WERI-Rb-1 (cell line): ENCODE results near the gene SEMA5A.

Experiments
- DNase-seq: peaks from one replicate; pipeline ENCODE4 v3.0.0-alpha.2; 2020
- H3K27ac ChIP-seq: fragments of 250-450 bp; sonication (Bioruptor Pico); 2 replicates; pipeline ENCODE4 v1.5.1; 2020; ENCODE audit warnings: mild to moderate bottlenecking, moderate library complexity
- H3K27me3 ChIP-seq: fragments of 250-450 bp; sonication (Bioruptor Pico); 2 replicates; pipeline ENCODE4 v1.5.1; 2021; ENCODE audit warnings: mild to moderate bottlenecking, low read depth, moderate library complexity; ENCODE audit not compliant: insufficient read depth, severe bottlenecking
- H3K36me3 ChIP-seq: fragments of 250-450 bp; sonication (Bioruptor Pico); 2 replicates; pipeline ENCODE4 v1.5.1; 2020; ENCODE audit warnings: mild to moderate bottlenecking, moderate library complexity
- H3K4me3 ChIP-seq: 2 replicates; pipeline ENCODE4 v1.5.1; 2011; ENCODE audit warnings: low read depth, mild to moderate bottlenecking, control low read depth, low read length
- H3K9me3 ChIP-seq: fragments of 250-450 bp; sonication (Bioruptor Pico); 2 replicates; pipeline ENCODE4 v1.5.1; 2021; ENCODE audit warnings: mild to moderate bottlenecking, moderate library complexity; ENCODE audit not compliant: severe bottlenecking
- CTCF ChIP-seq: IDR thresholded peaks from 2 replicates; pipeline ENCODE4 v1.5.1; 2011; ENCODE audit warnings: low read depth, mild to moderate bottlenecking, control low read depth, inconsistent platforms, low read length

SEMA5A gene

GRCh38 chr5:9452181-9452580 lies 93.7 kb downstream of the SEMA5A start:
- Histone ChIP-seq H3K27me3 (no peaks in the 10 kb centered on the region), H3K9me3 (no peaks in the 10 kb centered on the region), H3K4me3 (no peak overlapping the region), H3K36me3 (no peaks in the 10 kb centered on the region), H3K27ac (no peak overlapping the region)
- no peak for TF ChIP-seq CTCF
- DNase-seq: no peak

GRCh38 chr5:9451037-9451436 lies 94.8 kb downstream of the SEMA5A start:
- Histone ChIP-seq H3K36me3 (no peaks in the 10 kb centered on the region), H3K27ac (no peak overlapping the region), H3K27me3 (no peaks in the 10 kb centered on the region), H3K4me3 (no peak overlapping the region), H3K9me3 (no peaks in the 10 kb centered on the region)
- DNase-seq: no peak
- no peak for TF ChIP-seq CTCF

DNA sequence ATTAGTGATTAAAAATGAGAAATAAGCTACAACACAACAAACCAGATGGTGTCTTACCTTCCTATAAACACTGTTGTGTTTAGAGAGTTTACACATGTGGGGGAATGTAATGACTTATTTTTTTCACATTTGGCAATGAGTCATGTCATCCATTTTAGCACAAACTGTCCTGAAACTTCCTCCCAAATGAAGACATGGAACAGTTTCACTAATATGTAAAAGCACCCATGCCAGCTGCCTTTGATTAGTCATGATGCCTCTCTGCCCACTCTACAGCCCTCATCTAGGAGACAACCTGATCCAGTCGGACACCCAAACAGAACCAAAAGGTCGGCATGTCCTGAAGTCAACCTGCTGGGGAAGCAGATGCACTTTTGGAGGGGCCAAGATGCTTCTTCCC lies 98.2 kb downstream of the SEMA5A start:
- DNase-seq: no peak
- no peak for TF ChIP-seq CTCF
- no peak overlapping the region for H3K27ac ChIP-seq
- no peaks in the 10 kb centered on the region for H3K27me3 ChIP-seq
- H3K4me3 ChIP-seq: no peak overlapping the region
- peaks cover 6% of the 10 kb centered on the region for H3K9me3 ChIP-seq
- no peaks in the 10 kb centered on the region for H3K36me3 ChIP-seq

DNA sequence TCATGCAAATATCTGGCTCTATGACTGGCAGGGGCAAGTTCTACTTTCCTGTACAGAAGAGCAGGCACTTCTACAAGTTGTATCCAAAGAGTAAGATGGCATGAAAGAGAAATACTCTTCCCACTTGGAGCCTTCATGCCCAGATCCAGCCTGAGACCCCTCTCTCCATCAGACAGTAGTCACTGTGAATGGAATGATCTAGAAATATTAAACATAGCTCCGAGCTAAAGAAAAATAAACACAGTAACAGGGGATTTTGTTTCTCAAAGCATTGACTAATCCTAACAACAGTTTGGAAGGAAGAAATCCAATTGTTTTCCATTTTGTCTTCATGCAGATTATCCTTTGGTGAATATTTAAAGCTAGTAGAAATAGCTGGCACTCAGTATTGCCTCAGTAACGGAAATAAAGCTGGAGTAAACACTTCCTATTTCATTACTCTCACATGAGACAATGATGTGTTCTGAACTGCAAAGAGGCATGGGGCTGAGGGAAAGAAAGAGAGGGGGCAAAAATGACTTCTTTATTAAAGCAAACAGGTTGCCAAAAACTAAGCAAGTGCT lies 100.0 kb downstream of the SEMA5A start:
- no peak for TF ChIP-seq CTCF
- no peaks in the 10 kb centered on the region for H3K36me3 ChIP-seq
- H3K27me3 ChIP-seq: no peaks in the 10 kb centered on the region
- H3K27ac ChIP-seq: no peak overlapping the region
- H3K4me3 ChIP-seq: no peak overlapping the region
- no peak for DNase-seq
- H3K9me3 ChIP-seq: peaks cover 6% of the 10 kb centered on the region

GRCh38 chr5:9444346-9444745 lies 101.5 kb downstream of the SEMA5A start:
- Histone ChIP-seq H3K27me3 (no peaks in the 10 kb centered on the region), H3K4me3 (no peak overlapping the region), H3K9me3 (peaks cover 6% of the 10 kb centered on the region), H3K27ac (no peak overlapping the region), H3K36me3 (no peaks in the 10 kb centered on the region)
- no peak for TF ChIP-seq CTCF
- DNase-seq: no peak

DNA sequence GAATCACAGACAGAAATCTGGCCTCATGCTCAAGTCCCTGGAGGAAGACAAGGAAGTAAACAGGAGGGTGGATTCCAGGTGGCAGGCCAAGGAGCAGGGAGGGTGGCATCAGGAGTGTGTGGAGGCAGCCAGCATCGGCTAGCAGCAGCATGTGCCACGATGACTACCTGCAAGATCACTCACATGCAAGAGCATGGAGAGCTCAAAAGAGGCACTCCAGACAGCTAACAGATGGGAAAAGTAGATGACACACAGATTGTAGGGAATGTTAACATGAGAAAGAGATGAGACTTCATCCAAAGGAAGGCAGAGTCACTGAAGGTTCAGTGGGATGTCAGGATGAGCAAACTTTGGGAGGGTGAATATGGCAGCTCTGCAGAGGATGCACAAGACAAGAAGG lies 104.3 kb downstream of the SEMA5A start:
- H3K27ac ChIP-seq: no peak overlapping the region
- no peaks in the 10 kb centered on the region for H3K36me3 ChIP-seq
- no peak for DNase-seq
- no peak overlapping the region for H3K4me3 ChIP-seq
- no peak for TF ChIP-seq CTCF
- no peaks in the 10 kb centered on the region for H3K27me3 ChIP-seq
- peaks cover 6% of the 10 kb centered on the region for H3K9me3 ChIP-seq
